DMS 273 treated with DMSO at 0.1 percent for 48 hours (cell line): Measurements from ENCODE around the gene PDLIM1.

Experiments used
- DNase-seq: peaks from one replicate; lab custom pipeline; 2025; lab: John Stamatoyannopoulos, UW

PDLIM1 gene

DNA sequence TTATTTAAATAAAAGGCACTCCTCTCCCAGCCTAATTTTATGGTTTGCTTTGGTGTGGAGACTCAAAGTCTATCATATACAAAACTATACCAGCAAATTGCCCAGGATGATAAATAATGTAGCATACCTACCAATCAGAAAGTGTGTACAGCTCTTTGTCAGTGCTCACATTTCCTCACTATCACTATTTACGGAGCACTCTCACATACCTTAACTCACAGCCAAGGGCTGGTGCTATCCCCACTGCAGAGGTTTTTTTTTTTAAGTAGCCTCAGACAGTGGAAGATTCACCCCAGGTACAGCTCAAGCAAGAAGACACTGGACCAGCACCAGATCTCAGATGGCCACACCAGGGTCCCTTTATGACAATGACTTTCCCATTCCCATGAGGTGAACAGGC, 2.5 kb downstream of the PDLIM1 start:
- no peak for DNase-seq

GRCh38 chr10:95287281-95287680, 3.5 kb downstream of the PDLIM1 start:
- no peak for DNase-seq

DNA sequence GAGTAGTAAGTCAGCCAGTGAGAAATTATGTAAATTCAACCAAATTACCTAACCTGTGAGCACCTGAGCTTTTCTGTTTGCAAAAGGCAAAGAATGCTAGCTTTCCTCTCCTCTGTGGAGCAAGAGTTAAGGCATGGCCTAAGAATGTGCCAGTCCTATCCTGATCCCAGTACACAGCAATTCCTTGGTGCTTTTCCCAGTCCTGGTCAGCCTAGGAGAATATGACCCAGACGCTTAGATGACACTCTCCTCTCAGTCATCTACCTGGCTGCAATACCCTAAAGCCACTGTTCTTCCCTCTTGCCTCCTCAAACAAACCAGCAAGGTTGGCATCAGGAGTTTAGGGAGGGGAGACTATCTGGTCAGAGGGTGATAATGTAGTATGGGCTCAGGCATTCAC, 4.1 kb downstream of the PDLIM1 start:
- DNase-seq = no peak

DNA sequence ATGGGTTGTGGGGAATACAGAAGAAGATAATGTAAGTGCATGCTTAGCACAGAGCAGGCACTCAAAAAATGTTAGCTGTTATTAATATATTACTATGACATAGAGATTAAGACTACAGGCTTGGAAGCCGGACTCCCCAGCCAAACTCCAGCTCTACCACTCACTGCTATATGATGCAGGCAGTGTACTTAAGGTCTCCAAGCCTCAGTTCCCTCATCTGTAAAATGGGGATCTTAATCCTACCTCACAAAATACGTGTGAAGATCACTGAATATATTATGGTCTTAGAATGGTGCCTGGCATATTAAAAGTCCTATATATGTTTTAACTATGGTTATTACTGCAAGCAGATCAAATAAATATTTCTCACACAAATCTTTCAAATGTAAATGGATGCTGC, 5.2 kb downstream of the PDLIM1 start:
- no peak for DNase-seq

- DNase-seq = no peak
Observed at GRCh38 chr10:95284807-95285206, 6.0 kb downstream of the PDLIM1 start.

- no peak for DNase-seq
Observed at GRCh38 chr10:95282107-95282506, 8.7 kb downstream of the PDLIM1 start.

- no peak for DNase-seq
Observed at GRCh38 chr10:95281206-95281605, 9.6 kb downstream of the PDLIM1 start.

DNA sequence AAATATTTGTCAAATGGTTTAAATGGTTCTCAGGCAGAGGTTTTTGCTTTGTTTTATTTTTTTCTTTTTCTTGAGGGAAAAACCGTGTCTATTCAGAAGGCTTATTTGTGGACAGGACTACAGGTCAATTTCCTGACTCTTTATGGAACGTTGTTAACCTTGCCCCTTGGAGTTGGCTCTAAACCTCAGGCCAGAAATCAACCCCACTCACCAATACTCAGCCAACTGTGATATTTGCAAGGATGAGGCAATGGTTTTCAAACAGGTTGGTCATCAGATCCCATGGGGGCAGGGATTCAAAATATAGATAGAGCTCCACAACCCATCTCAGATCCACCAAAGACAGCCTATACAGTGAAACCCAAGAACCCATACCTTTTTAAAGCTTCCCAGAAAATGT, 10.2 kb downstream of the PDLIM1 start:
- DNase-seq = no peak

- DNase-seq = no peak
Observed at GRCh38 chr10:95279042-95279820, 11.6 kb downstream of the PDLIM1 start.

DNA sequence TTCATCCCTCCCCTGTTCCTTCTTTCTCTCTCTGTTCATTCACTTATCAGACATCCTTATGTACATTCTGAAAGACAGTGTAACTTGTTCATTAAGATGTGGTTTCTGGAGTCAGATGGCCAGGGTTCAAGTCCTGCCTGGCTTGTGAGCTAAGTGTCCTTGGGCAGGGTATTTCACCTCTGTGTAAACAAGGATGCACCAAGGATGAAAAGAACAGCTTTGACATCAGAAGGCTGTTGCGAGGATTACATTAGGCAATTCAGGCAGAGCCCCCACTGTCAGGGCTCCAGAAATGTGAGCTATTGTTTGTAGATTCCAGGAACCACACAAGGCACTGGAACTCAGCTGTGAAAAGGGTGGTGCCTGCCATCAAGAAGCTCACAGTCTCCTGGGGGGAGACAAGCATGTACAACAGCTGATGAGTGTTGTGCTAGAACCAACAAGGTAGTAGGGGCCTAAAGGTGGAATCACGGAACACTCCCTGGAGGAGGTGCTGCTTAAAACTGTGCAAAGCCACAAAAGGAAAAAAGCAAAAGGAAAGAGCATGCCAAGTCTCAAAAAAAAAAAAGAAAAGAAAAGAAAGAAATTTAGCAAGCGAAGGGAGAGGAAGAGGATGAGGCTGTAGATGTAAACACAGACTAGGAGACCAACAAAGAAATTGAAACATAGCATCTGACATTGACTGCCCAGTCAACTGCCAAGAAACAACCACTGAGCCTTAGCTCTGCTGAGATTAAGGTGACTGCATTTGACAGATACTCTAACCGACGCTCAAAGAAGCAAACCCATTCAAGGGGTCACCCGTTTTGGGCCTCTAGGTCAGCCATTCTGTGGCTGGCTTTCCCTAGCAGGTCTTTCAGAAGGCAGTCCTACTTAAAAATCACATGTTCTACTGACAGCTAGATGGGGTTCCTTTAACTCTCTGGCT, 12.5 kb downstream of the PDLIM1 start:
- DNase-seq = no peak

- no peak for DNase-seq
Observed at GRCh38 chr10:95277614-95278013, 13.2 kb downstream of the PDLIM1 start.

- DNase-seq = no peak
Observed at GRCh38 chr10:95277201-95277570, 13.6 kb downstream of the PDLIM1 start.

GRCh38 chr10:95276367-95277200, 14.2 kb downstream of the PDLIM1 start:
- DNase-seq = no peak

- no peak for DNase-seq
Observed at GRCh38 chr10:95275726-95276366, 15.0 kb downstream of the PDLIM1 start.

- DNase-seq = no peak
Observed at GRCh38 chr10:95273393-95274312, 17.1 kb downstream of the PDLIM1 start.

DNA sequence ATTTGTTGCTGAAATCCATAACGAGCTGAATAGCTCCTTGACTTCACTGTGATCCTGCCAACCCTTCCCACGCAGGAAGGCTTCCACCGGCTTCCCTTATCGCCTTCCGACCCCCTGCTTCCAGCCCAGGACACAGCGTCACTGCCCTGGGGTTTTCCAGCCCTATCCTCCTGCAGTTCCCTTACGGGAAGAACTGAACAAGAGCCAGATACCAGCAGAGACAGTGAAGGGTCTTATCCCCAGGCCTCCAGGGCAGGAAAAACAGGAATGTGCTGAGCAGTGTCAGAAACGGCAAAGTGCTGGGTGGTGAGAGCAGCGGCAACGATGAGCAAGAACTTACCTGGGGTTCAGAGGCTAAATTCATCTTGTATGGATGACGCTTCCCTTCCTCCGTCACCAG, 22.4 kb downstream of the PDLIM1 start:
- no peak for DNase-seq

DNA sequence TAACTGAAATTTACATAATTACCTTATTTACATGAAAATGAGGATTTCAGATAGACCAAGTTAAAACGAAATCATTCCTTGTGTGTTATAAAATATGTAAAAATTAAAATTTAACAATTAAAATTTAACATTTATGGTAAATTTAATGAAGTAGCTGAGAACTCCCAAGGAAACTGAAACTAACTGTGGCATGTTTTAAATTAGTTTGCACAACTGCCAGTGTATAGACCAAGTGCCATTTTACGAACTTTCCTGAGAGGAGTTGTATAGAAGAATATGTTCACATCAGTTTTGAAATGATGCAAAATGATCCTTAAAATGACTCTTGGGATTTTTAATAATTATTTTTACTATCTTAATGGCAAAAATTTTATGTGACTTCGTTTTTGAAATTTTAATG, 23.6 kb downstream of the PDLIM1 start:
- DNase-seq = no peak

DNA sequence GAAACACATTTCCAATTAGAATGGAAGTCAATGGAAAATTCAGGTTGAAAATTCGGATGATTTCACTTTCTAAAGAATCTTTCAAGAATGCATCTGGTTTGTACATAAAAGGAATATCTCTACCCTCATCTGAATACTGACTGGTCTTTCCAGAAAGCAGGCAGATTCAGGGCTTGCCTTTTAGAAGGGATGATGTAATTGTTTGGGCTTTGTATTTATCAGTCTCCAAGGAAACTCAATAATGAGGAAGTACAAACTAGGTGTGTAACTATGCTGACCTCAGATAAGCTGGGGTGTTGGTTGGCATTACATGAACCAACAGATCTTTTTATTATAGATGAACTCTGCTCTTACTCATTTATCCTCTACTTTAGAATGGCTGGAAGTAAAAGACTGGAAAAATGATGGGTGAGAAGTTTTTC, 24.1 kb downstream of the PDLIM1 start:
- DNase-seq = no peak

DNA sequence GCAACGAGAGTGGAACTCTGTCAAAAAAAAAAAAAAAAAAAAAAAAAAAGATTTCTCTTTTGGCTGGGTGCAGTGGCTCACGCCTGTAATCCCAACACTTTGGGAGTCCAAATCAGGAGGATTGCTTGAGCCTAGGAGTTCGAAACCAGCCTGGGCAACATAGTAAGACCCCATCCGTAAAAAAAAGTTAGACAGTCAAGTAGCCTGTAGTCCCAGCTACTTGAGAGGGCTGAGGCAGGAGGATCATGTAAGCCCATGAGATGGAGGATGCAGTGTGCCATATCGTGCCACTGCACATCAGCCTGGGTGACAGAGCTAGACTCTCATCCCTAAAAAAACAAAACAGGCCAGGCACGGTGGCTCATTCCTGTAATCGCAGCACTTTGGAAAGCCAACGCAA, 25.2 kb downstream of the PDLIM1 start:
- DNase-seq = no peak

GRCh38 chr10:95264227-95265051, 26.4 kb downstream of the PDLIM1 start:
- no peak for DNase-seq
